HepG2 (cell line): Measurements from ENCODE around the gene VARS1. TPM values are rescaled to one million over a fixed set of nuclear protein-coding genes. Genes with fewer than 3 reads are reported as not detected.

ENCODE experiments used
- ATAC-seq: fragments of 200-7000 bp; cut with Tn5 transposase; 3 replicates; pipeline ENCODE4 v1.9.1; 2020; ENCODE audit warnings: mild to moderate bottlenecking, moderate library complexity
- BruUV-seq: library from RNA; stranded (reverse); fragments of 400-500 nt; replicated peaks from 2 replicates; lab custom pipeline; 2021; lab: Mats Ljungman, UMichigan
- CTCF ChIA-PET: fragments of 300-600 bp; formaldehyde crosslinking; extraction: SDS; loops from one replicate; lab custom pipeline; 2021; ENCODE audit warnings: low total read pairs, inconsistent platforms, low intra/inter-chr PET ratio; lab: Yijun Ruan, JAX
- POLR2A ChIA-PET: fragments of 350-600 bp; sonication (Branson Sonifier 250); formaldehyde crosslinking; loops from one replicate; lab custom pipeline; 2020; ENCODE audit warnings: antibody characterized with exemption, inconsistent platforms; lab: Yijun Ruan, JAX
- DNase-seq: peaks from one replicate; pipeline ENCODE4 v3.0.0-alpha.2; 2015; ENCODE audit warnings: low spot score
- FAIRE-seq: peaks from 3 replicates; lab custom pipeline; 2011; peaks lifted over from hg19 to GRCh38; lab: Jason Lieb, UNC
- H2AFZ ChIP-seq: one replicate; pipeline ENCODE4 v1.6.1; 2011; ENCODE audit warnings: low read length, inconsistent platforms
- H3K27ac ChIP-seq: fragments of 300-600 bp; 3 replicates; pipeline ENCODE4 v1.8.0; 2011; ENCODE audit warnings: mixed run types, mild to moderate bottlenecking, mixed read lengths, low read length, inconsistent platforms; ENCODE audit not compliant: insufficient read depth; ENCODE audit errors: extremely low read length
- H3K27me3 ChIP-seq, 2 experiments: fragments of 200-600 bp in 1 of 2; 2 replicates in 1 of 2; 3 replicates in 1 of 2; pipeline versions ENCODE4 v1.6.0 to v1.8.0; 2011; ENCODE audit warnings: low read length in 2 of 2, mild to moderate bottlenecking in 2 of 2, moderate library complexity in 2 of 2, inconsistent platforms in 1 of 2; ENCODE audit not compliant: insufficient read depth in 2 of 2, control insufficient read depth in 1 of 2
- H3K36me3 ChIP-seq, 2 experiments: fragments of 200-600 bp in 1 of 2; replicated peaks in 1 of 2; 2 replicates in 1 of 2; 3 replicates in 1 of 2; pipeline versions ENCODE4 v1.5.1 to v1.8.0; 2011; ENCODE audit warnings: low read length in 2 of 2, inconsistent platforms in 1 of 2; ENCODE audit not compliant: insufficient read depth in 2 of 2, control insufficient read depth in 1 of 2
- H3K4me1 ChIP-seq: 2 replicates; pipeline ENCODE4 v1.5.1; 2012; ENCODE audit warnings: low read length, inconsistent platforms; ENCODE audit not compliant: insufficient read depth
- H3K4me2 ChIP-seq: 2 replicates; pipeline ENCODE4 v1.6.0; 2011; ENCODE audit warnings: low read depth, low read length, inconsistent platforms
- H3K4me3 ChIP-seq, 3 experiments: fragments of 200-600 bp in 1 of 3; sonication (generic), shearing (Covaris generic) in 1 of 3; replicated peaks in 1 of 3; 2 replicates each; pipeline ENCODE4 v1.5.1; 2011 to 2016; ENCODE audit warnings: low read length in 3 of 3, inconsistent platforms in 2 of 3, low read depth in 2 of 3, mild to moderate bottlenecking in 2 of 3, control low read depth in 1 of 3, mixed read lengths in 1 of 3; ENCODE audit not compliant: insufficient read depth in 1 of 3
- H3K79me2 ChIP-seq: one replicate; pipeline ENCODE4 v1.6.1; 2011; ENCODE audit warnings: low read length, inconsistent platforms; ENCODE audit not compliant: insufficient read depth
- H3K9ac ChIP-seq: 2 replicates; pipeline ENCODE4 v1.6.0; 2011; ENCODE audit warnings: mild to moderate bottlenecking, low read depth, low read length, inconsistent platforms; ENCODE audit not compliant: insufficient read depth
- H3K9me3 ChIP-seq: 2 replicates; pipeline ENCODE4 v1.5.1; 2012; ENCODE audit warnings: mild to moderate bottlenecking, low read length
- H4K20me1 ChIP-seq: 2 replicates; pipeline ENCODE4 v1.6.0; 2011; ENCODE audit warnings: inconsistent platforms, mild to moderate bottlenecking, low read length, moderate library complexity; ENCODE audit not compliant: insufficient read depth
- ATF7 ChIP-seq, 2 experiments: fragments of 450-650 bp in 1 of 2; sonication (generic) in 1 of 2; formaldehyde crosslinking in 1 of 2; IDR thresholded peaks; 2 replicates each; pipeline versions ENCODE4 v1.4.0 to v1.6.1; 2016 to 2020; ENCODE audit warnings: antibody characterized with exemption in 1 of 2, mild to moderate bottlenecking in 1 of 2, missing genetic modification reagents in 1 of 2
- CEBPG ChIP-seq: IDR thresholded peaks from 2 replicates; pipeline ENCODE4 v1.6.1; 2016
- CHCHD3 ChIP-seq: sonication (generic); formaldehyde crosslinking; IDR thresholded peaks from 2 replicates; pipeline ENCODE4 v1.8.0; 2022; ENCODE audit warnings: mild to moderate bottlenecking, missing genetic modification reagents, moderate library complexity
- ELK4 ChIP-seq: sonication (generic); formaldehyde crosslinking; IDR thresholded peaks from 2 replicates; pipeline ENCODE4 v1.9.0; 2021; ENCODE audit warnings: missing genetic modification reagents, borderline replicate concordance
- FOXA1 ChIP-seq, 2 experiments: fragments of 450-650 bp in 1 of 2; sonication (generic) in 1 of 2; formaldehyde crosslinking in 1 of 2; IDR thresholded peaks; 2 replicates each; pipeline versions ENCODE4 v1.4.0 to v1.6.1; 2016 to 2020; ENCODE audit warnings: missing genetic modification reagents in 1 of 2
- MXD4 ChIP-seq: IDR thresholded peaks from 2 replicates; pipeline ENCODE4 v1.6.1; 2016; ENCODE audit warnings: mild to moderate bottlenecking, missing biosample characterization, missing genetic modification reagents
- NCOR1 ChIP-seq: fragments of 200-600 bp; sonication (generic); IDR thresholded peaks from 2 replicates; pipeline ENCODE4 v1.7.0; 2017; ENCODE audit warnings: antibody characterized with exemption, low read length, borderline replicate concordance
- NFYB ChIP-seq: sonication (generic); formaldehyde crosslinking; IDR thresholded peaks from 2 replicates; pipeline ENCODE4 v1.4.0; 2020; ENCODE audit warnings: missing genetic modification reagents
- NKX3-1 ChIP-seq: sonication (generic); formaldehyde crosslinking; IDR thresholded peaks from 2 replicates; pipeline ENCODE4 v1.5.0; 2020; ENCODE audit warnings: missing genetic modification reagents
- ZBTB20 ChIP-seq: sonication (generic); formaldehyde crosslinking; IDR thresholded peaks from 2 replicates; pipeline ENCODE4 v1.8.1; 2023; ENCODE audit warnings: missing genetic modification reagents, low read depth, mild to moderate bottlenecking, borderline replicate concordance
- ZBTB25 ChIP-seq: IDR thresholded peaks from 2 replicates; pipeline ENCODE4 v1.6.1; 2018; ENCODE audit warnings: missing genetic modification reagents
- ZNF546 ChIP-seq: sonication (generic); formaldehyde crosslinking; conservative IDR thresholded peaks from 2 replicates; pipeline ENCODE4 v1.8.1; 2023; ENCODE audit warnings: mild to moderate bottlenecking, missing genetic modification reagents
- ZNF652 ChIP-seq: IDR thresholded peaks from 2 replicates; pipeline ENCODE4 v1.6.1; 2016; ENCODE audit warnings: low read depth, borderline replicate concordance
- ZNF703 ChIP-seq: sonication (generic); formaldehyde crosslinking; IDR thresholded peaks from 2 replicates; pipeline ENCODE4 v1.5.1; 2020; ENCODE audit warnings: missing genetic modification reagents, mild to moderate bottlenecking, moderate library complexity, borderline replicate concordance
- WGBS: methylation state at CpG from one replicate; pipeline ENCODE4 v1.1.6; 2017; ENCODE audit warnings: low lambda C conversion rate; 5-methylcytosine and 5-hydroxymethylcytosine counted together
- in situ Hi-C: cut with HindIII; loops from 2 replicates; pipeline ENCODE4 v1.10.0; 2017; ENCODE audit warnings: low pct_unique_long_range_greater_than_20kb; ENCODE audit not compliant: extremely low pct_ligation_motif_present
- intact Hi-C: fragments of 100-400 bp; cut with micrococcal nuclease; formaldehyde crosslinking; loops from one replicate; pipeline ENCODE4 v1.10.0; 2022; ENCODE audit not compliant: unreplicated experiment
- polyA plus RNA-seq, 8 experiments: library from polyadenylated mRNA; depleted of rRNA in 3 of 8; stranded (reverse) in 7 of 8; unstranded in 1 of 8; fragments of >200 nt; fragmentation: Illumina TruSeq in 4 of 8; extraction: Trizol in 4 of 8; gene quantifications; 2 replicates each; pipeline versions ENCODE4 v1.2.1 to v1.2.3, GENCODE V29; 2011 to 2016; ENCODE audit warnings: low read depth in 4 of 8, missing spikeins in 1 of 8, mixed read lengths in 1 of 8; ENCODE audit not compliant: insufficient read depth in 1 of 8
- total RNA-seq, 5 experiments: library from RNA; depleted of rRNA; stranded (reverse); fragments of >200 nt; fragmentation: Illumina TruSeq; extraction: Trizol; gene quantifications; 2 replicates each; pipeline ENCODE4 v1.2.3, GENCODE V29; 2016; ENCODE audit warnings: low read depth in 1 of 5

VARS1 gene
- total and polyA plus RNA-seq, 2 of the 13 experiments (the other 11 are each of a cell fraction or from before 2014, with no cell fraction given), result 14.7 to 56.1 TPM

- no peak overlapping the region for H2AFZ ChIP-seq
- no peak for FAIRE-seq
- no peak overlapping the region for H3K9ac ChIP-seq
- H4K20me1 ChIP-seq, result no peaks in the 10 kb centered on the region
- no peak overlapping the region for H3K4me2 ChIP-seq
- intact Hi-C loops, result no loop called here
- peaks cover 22% of the 10 kb centered on the region for H3K79me2 ChIP-seq
- no peaks in the 10 kb centered on the region; a peak in 1 of 5 replicates for H3K27me3 ChIP-seq
- H3K27ac ChIP-seq, result no peak overlapping the region
- DNase-seq, result no peak
- no peak for ATAC-seq
- H3K4me3 ChIP-seq, result no peak overlapping the region
- H3K4me1 ChIP-seq, result peaks cover 25% of the 10 kb centered on the region
- peaks cover under 1 to 23% of the 10 kb centered on the region in 2 experiments; a peak in 4 of 5 replicates for H3K36me3 ChIP-seq
- no peaks in the 10 kb centered on the region for H3K9me3 ChIP-seq
- ChIA-PET CTCF (no interaction called here), POLR2A (interaction anchor here (1.1 to 4.3 kb wide), 7 partner anchors 9 to 59 kb away, joined by 3 to 77 read pairs (median 14); partner anchors contain the start of genes CLIC1, HSPA1A, HSPA1L and LSM2)
- no TSS peak for BruUV-seq
- 100% methylated on average over 2 of the region's 2 CpGs for WGBS
- in situ Hi-C loops, result no loop called here
- TF ChIP-seq ZBTB20 (CRISPR knock-in tag) (no peak), CEBPG (CRISPR knock-in tag) (no peak), ATF7 (IDR thresholded peaks at IDR 0.05) (no peak), ATF7 (CRISPR knock-in tag; IDR thresholded peaks at IDR 0.05) (no peak), ELK4 (no peak), ZNF546 (CRISPR knock-in tag) (no peak), NKX3-1 (no peak), ZNF703 (CRISPR knock-in tag) (no peak), CHCHD3 (no peak), ZNF652 (CRISPR knock-in tag) (no peak), MXD4 (CRISPR knock-in tag) (no peak), NFYB (CRISPR knock-in tag) (no peak), NCOR1 (no peak), FOXA1 (IDR thresholded peaks at IDR 0.05) (no peak), FOXA1 (CRISPR knock-in tag; IDR thresholded peaks at IDR 0.05) (no peak), ZBTB25 (no peak)
- TF ChIP-seq, all 625 proteins: peak for 0
These were observed 1.4 kb upstream of the VARS1 start for GRCh38 chr6:31796993-31797385.
